ENCODE measurements around the gene RPL18.

The RPL18 gene

DNA sequence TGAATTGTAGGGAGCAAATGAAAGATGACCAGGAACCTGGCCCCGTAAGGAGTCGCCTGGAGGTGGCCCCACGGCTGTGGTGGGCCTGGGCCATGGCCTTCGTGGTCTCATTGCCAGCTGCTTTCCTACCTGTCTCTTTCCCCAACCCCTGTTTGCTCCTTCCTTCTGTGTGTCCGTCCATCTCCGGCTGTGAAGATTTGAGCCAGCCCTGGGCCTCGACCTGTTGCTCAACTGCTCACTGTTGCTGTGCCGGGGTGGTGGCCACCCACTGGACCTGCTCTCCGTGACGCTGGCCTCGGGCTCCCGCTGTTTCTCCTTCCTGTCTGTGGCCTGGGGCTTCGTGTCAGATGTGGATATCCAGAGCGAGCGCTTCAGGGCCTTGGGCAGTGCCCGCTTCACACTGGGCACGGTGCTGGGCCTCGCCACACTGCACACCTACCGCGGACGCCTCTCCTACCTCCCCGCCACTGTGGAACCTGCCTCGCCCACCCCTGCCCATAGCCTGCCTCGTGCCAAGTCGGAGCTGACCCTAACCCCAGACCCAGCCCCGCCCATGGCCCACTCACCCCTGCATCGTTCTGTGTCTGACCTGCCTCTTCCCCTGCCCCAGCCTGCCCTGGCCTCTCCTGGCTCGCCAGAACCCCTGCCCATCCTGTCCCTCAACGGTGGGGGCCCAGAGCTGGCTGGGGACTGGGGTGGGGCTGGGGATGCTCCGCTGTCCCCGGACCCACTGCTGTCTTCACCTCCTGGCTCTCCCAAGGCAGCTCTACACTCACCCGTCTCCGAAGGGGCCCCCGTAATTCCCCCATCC lies 9.7 kb upstream of the RPL18 start:
- DNase-seq (ENCODE audit: low read depth) = peak; percentile 75
- TF ChIP-seq, protein P1, sequence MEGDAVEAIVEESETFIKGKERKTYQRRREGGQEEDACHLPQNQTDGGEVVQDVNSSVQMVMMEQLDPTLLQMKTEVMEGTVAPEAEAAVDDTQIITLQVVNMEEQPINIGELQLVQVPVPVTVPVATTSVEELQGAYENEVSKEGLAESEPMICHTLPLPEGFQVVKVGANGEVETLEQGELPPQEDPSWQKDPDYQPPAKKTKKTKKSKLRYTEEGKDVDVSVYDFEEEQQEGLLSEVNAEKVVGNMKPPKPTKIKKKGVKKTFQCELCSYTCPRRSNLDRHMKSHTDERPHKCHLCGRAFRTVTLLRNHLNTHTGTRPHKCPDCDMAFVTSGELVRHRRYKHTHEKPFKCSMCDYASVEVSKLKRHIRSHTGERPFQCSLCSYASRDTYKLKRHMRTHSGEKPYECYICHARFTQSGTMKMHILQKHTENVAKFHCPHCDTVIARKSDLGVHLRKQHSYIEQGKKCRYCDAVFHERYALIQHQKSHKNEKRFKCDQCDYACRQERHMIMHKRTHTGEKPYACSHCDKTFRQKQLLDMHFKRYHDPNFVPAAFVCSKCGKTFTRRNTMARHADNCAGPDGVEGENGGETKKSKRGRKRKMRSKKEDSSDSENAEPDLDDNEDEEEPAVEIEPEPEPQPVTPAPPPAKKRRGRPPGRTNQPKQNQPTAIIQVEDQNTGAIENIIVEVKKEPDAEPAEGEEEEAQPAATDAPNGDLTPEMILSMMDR (conservative IDR thresholded peaks at IDR 0.05; ENCODE audit: low read depth, low read length) = no peak
- no peak overlapping the region for H3K4me3 ChIP-seq (ENCODE audit: low read depth, low read length)

DNA sequence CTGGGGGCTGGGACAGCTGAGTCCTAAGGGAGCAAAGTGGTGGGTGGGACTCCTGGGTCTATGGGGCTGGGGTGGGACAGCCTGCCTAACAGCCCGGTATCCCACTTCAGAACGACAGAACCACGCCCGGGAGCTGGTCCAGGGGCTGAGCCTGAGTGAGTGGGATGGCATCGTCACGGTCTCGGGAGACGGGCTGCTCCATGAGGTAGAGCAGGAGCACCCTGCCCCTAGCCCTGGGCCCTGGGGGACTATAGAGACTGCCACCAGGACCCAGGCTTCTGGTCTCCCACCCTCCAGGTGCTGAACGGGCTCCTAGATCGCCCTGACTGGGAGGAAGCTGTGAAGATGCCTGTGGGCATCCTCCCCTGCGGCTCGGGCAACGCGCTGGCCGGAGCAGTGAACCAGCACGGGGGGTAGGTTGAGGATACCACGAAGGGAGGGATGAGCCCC lies 8.9 kb upstream of the RPL18 start:
- TF ChIP-seq, protein P1 (conservative IDR thresholded peaks at IDR 0.05; ENCODE audit: low read depth, low read length) = no peak
- DNase-seq (ENCODE audit: low read depth) = no peak
- H3K4me3 ChIP-seq (ENCODE audit: low read depth, low read length) = no peak overlapping the region

DNA sequence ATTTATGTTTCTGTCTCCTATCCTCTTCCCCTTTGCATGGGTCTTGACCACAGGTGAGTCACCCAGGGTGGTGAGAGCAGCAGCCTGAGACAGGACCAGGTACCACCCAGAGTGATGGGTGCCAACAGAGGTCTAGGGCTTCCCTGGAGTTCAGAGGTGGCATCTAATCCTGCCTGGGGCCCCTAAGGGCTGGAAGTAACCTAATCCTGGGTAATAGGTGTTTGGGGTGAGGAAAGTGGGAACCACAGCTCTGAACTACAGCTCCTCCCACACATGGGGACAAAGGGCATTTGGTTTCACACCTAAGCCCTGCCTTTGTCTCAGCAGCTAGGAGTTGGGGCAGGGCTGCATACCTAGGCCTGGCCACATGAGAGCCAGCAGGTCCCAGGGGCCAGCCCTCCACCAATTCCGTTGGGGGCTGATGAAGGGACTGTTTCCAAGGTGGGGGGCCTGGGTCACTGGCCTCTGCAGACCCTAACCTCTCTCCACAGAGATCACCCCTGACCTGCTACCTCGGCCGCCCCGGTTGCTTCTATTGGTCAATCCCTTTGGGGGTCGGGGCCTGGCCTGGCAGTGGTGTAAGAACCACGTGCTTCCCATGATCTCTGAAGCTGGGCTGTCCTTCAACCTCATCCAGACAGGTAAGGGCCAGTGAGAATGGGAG lies 8.4 kb upstream of the RPL18 start:
- TF ChIP-seq, protein P1 (conservative IDR thresholded peaks at IDR 0.05; ENCODE audit: low read depth, low read length) = no peak
- DNase-seq (ENCODE audit: low read depth) = no peak
- H3K4me3 ChIP-seq (ENCODE audit: low read depth, low read length) = no peak overlapping the region

DNA sequence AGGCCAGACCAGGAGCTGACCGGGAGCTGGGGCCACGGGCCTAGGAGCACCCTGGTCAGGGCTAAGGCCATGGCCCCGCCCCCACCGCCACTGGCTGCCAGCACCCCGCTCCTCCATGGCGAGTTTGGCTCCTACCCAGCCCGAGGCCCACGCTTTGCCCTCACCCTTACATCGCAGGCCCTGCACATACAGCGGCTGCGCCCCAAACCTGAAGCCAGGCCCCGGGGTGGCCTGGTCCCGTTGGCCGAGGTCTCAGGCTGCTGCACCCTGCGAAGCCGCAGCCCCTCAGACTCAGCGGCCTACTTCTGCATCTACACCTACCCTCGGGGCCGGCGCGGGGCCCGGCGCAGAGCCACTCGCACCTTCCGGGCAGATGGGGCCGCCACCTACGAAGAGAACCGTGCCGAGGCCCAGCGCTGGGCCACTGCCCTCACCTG lies 6.9 kb upstream of the RPL18 start:
- H3K4me3 ChIP-seq (ENCODE audit: low read depth, low read length) = no peak overlapping the region
- TF ChIP-seq, protein P1 (conservative IDR thresholded peaks at IDR 0.05; ENCODE audit: low read depth, low read length) = no peak
- no peak for DNase-seq (ENCODE audit: low read depth)

DNA sequence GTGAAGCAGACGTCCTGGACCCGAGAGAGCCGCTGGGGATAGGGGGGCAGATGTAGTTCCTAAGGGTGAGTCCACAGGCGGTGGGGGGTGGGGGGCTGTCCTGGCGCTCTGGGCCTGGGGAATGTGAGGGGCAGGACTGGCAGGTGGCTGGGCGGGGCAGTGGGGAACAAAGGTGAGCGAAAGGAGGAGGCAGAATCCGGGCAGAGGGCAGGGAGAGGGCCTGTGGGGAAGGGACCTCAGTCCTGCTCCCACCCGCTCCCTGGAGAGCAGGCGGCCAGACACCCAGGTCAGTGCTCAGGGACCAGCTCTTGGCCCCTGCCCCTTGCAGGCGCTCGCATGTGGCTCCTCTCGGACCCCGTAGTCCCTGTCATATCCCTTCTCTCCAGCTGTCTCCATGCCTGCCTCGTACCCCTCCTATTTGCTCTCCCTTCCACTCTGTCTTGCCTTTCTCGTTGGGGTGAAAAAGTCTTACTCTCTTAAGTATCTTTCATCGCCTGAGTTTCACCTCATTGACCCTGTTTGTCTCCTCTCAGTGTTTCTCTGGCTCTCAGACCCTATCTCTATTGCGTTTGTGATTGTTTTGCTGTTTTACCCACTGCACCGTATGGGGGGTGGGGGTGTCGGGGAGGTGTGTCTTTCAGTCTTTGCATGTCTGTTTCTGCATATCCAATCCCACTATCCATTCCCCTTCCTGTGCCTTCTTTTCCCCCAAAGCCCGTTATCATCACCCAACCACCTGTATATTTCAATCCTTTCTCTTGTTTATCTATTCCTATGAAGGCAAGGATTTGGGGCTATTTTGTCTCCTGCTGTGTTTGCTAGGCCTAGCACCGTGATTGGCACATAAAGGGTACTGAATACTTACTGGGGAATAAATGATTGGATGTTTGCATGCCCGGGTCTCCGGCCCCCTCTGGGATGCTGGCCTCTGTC lies 6.1 kb upstream of the RPL18 start:
- no peak for DNase-seq (ENCODE audit: low read depth)
- TF ChIP-seq, protein P1 (conservative IDR thresholded peaks at IDR 0.05; ENCODE audit: low read depth, low read length) = no peak
- H3K4me3 ChIP-seq (ENCODE audit: low read depth, low read length) = peak overlapping the region; percentile 70

DNA sequence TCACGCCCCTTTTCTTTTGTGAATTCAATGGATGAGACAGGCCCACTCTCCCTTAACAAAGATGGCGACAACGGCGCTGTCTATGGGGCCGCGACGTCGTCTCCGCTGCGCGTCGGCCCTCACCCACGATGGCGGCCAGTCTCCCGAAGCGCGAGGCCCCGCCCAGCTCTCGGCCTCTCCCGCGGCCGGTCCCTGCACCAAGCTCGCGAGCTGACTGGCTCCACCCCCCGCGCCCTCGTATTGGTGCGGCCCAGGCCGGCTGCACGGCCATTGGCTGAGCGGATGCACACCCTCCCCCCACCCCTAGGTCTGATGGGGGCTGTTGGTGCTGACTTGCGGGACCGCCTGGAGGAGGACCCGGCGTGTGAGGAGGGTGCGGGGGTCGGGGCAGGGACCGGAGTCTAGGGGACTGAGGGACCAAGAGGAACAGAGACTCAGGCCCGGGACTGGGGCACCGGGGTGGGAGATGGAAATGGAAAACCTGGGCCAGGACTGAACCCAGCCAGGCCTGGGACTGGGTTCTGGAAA lies 5.2 kb upstream of the RPL18 start:
- TF ChIP-seq, protein P1 (conservative IDR thresholded peaks at IDR 0.05; ENCODE audit: low read depth, low read length) = no peak
- peak overlapping the region; percentile 70 for H3K4me3 ChIP-seq (ENCODE audit: low read depth, low read length)
- DNase-seq (ENCODE audit: low read depth) = peak; percentile 99
